ENCODE data around the gene PITX2.

PITX2 gene

GRCh38 chr4:110622841-110623717 is at the start of gene PITX2:
Gene PITX2 (minus strand): TSS chr4:110623077. CDS start chr4:110622460, 617 bp downstream.
- DNase-seq = peak; percentile 9

GRCh38 chr4:110671679-110672078 is 48.8 kb upstream of the PITX2 start:
- no peak for DNase-seq

GRCh38 chr4:110669663-110670062 is 46.8 kb upstream of the PITX2 start:
- DNase-seq = no peak

- no peak for DNase-seq
Measured at GRCh38 chr4:110668463-110669235, 45.8 kb upstream of the PITX2 start.

- DNase-seq = no peak
Measured at GRCh38 chr4:110667670-110668069, 44.8 kb upstream of the PITX2 start.

- no peak for DNase-seq
Measured at GRCh38 chr4:110666030-110666429, 43.2 kb upstream of the PITX2 start.

- DNase-seq = no peak
Measured at GRCh38 chr4:110663738-110664444, 41.0 kb upstream of the PITX2 start.

GRCh38 chr4:110663206-110663605 is 40.3 kb upstream of the PITX2 start:
- DNase-seq = no peak

- no peak for DNase-seq
Measured at GRCh38 chr4:110660755-110661154, 37.9 kb upstream of the PITX2 start.

- DNase-seq = no peak
Measured at GRCh38 chr4:110654254-110654635, 31.4 kb upstream of the PITX2 start.

GRCh38 chr4:110653321-110654253 is 30.7 kb upstream of the PITX2 start:
- DNase-seq = no peak

GRCh38 chr4:110644008-110644407 is 21.1 kb upstream of the PITX2 start:
- DNase-seq = no peak

GRCh38 chr4:110643096-110643495 is 20.2 kb upstream of the PITX2 start:
- no peak for DNase-seq

GRCh38 chr4:110641218-110641617 is 18.3 kb upstream of the PITX2 start:
- DNase-seq = no peak

- no peak for DNase-seq
Measured at GRCh38 chr4:110640576-110640975, 17.7 kb upstream of the PITX2 start.

- DNase-seq = no peak
Measured at GRCh38 chr4:110639207-110640090, 16.6 kb upstream of the PITX2 start.

- no peak for DNase-seq
Measured at GRCh38 chr4:110638089-110638746, 15.3 kb upstream of the PITX2 start.

GRCh38 chr4:110637408-110638088 is 14.7 kb upstream of the PITX2 start:
- DNase-seq = no peak

GRCh38 chr4:110636680-110637407 is 14.0 kb upstream of the PITX2 start:
- no peak for DNase-seq
